Heart right ventricle (tissue), 16 donors: Measurements from ENCODE around the gene NR5A1. TPM values are rescaled to one million over a fixed set of nuclear protein-coding genes. Genes with fewer than 3 reads are reported as not detected.

ENCODE experiments used
- ATAC-seq, 8 donors: fragments of 200-7000 bp; cut with Tn5 transposase; one replicate each; pipeline ENCODE4 v1.9.1; 2020; ENCODE audit warnings: mild to moderate bottlenecking in 8 of 8, moderate library complexity in 8 of 8, moderate number of reproducible peaks in 1 of 8
- DNase-seq, 2 donors: peaks; one replicate each; pipeline ENCODE4 v3.0.0-alpha.2; 2020
- H3K27ac ChIP-seq, 10 donors: fragments of 200-600 bp; sonication (generic) in 2 of 10; one replicate each; pipeline versions ENCODE4 v1.5.0 to v1.8.0; 2020 to 2022; ENCODE audit warnings: mild to moderate bottlenecking in 3 of 10
- H3K27me3 ChIP-seq, 7 donors: fragments of 200-600 bp; one replicate each; pipeline ENCODE4 v1.8.0; 2021 to 2022; ENCODE audit warnings: mild to moderate bottlenecking in 2 of 7
- H3K36me3 ChIP-seq, 9 donors: fragments of 200-600 bp; sonication (generic) in 1 of 9; one replicate each; pipeline versions ENCODE4 v1.5.0 to v1.8.0; 2020 to 2022; ENCODE audit warnings: mild to moderate bottlenecking in 2 of 9
- H3K4me1 ChIP-seq, 9 donors: fragments of 200-600 bp; sonication (generic) in 1 of 9; one replicate each; pipeline versions ENCODE4 v1.5.0 to v1.8.0; 2020 to 2022; ENCODE audit warnings: mild to moderate bottlenecking in 4 of 9
- H3K4me3 ChIP-seq, 10 donors: fragments of 200-600 bp; sonication (generic) in 2 of 10; one replicate each; pipeline versions ENCODE4 v1.5.0 to v1.8.0; 2020 to 2022; ENCODE audit warnings: mild to moderate bottlenecking in 7 of 10, moderate library complexity in 2 of 10
- H3K9me3 ChIP-seq, 11 donors: fragments of 200-600 bp in 10 of 11; sonication (generic) in 2 of 11; one replicate each; pipeline versions ENCODE4 v1.5.0 to v1.8.0; 2013 to 2022; ENCODE audit warnings: mild to moderate bottlenecking in 2 of 11, control low read depth in 1 of 11, moderate library complexity in 1 of 11
- WGBS, 2 donors: extraction: QIAGEN DNeasy Blood & Tissue Kit; methylation state at CpG; one replicate each; pipeline ENCODE4 v1.1.7; 2013; ENCODE audit warnings: inconsistent platforms in 1 of 2; 5-methylcytosine and 5-hydroxymethylcytosine counted together
- intact Hi-C, 10 donors: fragments of 100-400 bp; cut with DNase I; formaldehyde crosslinking; loops; one replicate each; pipeline versions ENCODE4 v1.11.1 to v1.14.2; 2022
- polyA plus RNA-seq, 2 donors: library from polyadenylated mRNA; stranded (reverse); fragments of 200-250 nt; gene quantifications; one replicate each; pipeline ENCODE4 v1.2.3, GENCODE V29; 2013
- total RNA-seq, 10 donors: library from RNA; stranded (reverse); fragmentation: NEBNext Ultra II Directional in 3 of 10; extraction: Animal tissue kit (Norgen Biotek cat#: 25700) in 3 of 10; gene quantifications; one replicate each; pipeline versions ENCODE4 v1.2.1 to v1.2.4, GENCODE V29; 2021 to 2023
- TF ChIP-seq, protein P1 (sequence below), 9 donors: fragments of 200-600 bp; sonication (generic) in 2 of 9; IDR thresholded peaks; one replicate each; pipeline versions ENCODE4 v1.5.0 to v1.8.0; 2021 to 2022; ENCODE audit warnings: antibody characterized with exemption in 9 of 9, mild to moderate bottlenecking in 5 of 9, moderate library complexity in 1 of 9
- donor health status: Arrhythmogenic right ventricular cardiomyopathy.
- donor health status: ischemic (EF 13 %, LVEDD 7.1; RV severe dilation, severe dysfunction).
- donor health status: healthy with polysubstance abuse.
- donor health status: DM: no; HTN: yes; CAD: no.
- donor health status: DM: no; HTN: no; CAD: no.
- donor health status: ischemic (EF 25% LVEDD 6.9; RV normal size, moderate dysfunction).
- donor health status: ischemic (EF 25% LVEDD 5.7; RV mildly dilated, moderate dysfunction).
- donor health status: healthy.
- donor health status: DM: yes; HTN: yes; CAD: no.
- donor health status: Ischemic cardiomyopathy.
- donor health status: ischemic (EF 35%, LVEDD 5.7; RV mildly dilated, moderate dysfunction).
- donor health status: nonischemic (EF 11% LVEDD 7.7; RV severe dilation, severe dysfunction).
- donor health status: DM: yes; HTN: yes; CAD: no.
- donor health status: PGD.
- donor health status: ischemic (EF 29% LVEDD 5.4; RV normal size, mild dysfunction).
- donor health status: nonischemic (EF 23%, LVEDD 6.1; RV moderate dilation, normal function).

The NR5A1 gene
- total and polyA plus RNA-seq, 12 donors, result 0.01 to 0.15 TPM; not detected in 10

DNA sequence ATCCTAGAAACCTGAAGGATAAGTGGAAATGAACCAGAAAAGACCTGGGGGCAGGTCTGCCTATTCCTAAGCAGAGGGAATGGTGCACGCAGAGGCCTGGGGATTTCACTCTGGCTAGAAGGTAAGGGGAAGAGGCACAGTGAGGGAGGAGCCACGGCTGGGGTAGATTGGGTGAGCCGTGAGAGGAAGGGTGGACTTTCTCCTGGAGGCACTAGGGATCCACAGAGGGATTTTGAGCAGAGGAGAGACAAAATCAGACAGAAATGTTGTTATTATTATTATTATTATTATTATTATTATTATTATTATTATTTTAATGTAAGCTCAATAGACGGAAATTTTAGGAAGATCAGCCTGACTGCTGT, 59.9 kb downstream of the NR5A1 start:
- DNase-seq (no peak), ATAC-seq (no peak)
- H3K9me3 ChIP-seq, result no peaks in the 10 kb centered on the region
- peaks cover 0 to 25% (median 12%) of the 10 kb centered on the region in 9 donors for H3K4me1 ChIP-seq
- 65 to 66% methylated on average over 4 of the region's 4 CpGs for WGBS, 2 donors
- H3K36me3 ChIP-seq, result no peaks in the 10 kb centered on the region
- intact Hi-C loops, result no loop called here
- TF ChIP-seq, protein P1, sequence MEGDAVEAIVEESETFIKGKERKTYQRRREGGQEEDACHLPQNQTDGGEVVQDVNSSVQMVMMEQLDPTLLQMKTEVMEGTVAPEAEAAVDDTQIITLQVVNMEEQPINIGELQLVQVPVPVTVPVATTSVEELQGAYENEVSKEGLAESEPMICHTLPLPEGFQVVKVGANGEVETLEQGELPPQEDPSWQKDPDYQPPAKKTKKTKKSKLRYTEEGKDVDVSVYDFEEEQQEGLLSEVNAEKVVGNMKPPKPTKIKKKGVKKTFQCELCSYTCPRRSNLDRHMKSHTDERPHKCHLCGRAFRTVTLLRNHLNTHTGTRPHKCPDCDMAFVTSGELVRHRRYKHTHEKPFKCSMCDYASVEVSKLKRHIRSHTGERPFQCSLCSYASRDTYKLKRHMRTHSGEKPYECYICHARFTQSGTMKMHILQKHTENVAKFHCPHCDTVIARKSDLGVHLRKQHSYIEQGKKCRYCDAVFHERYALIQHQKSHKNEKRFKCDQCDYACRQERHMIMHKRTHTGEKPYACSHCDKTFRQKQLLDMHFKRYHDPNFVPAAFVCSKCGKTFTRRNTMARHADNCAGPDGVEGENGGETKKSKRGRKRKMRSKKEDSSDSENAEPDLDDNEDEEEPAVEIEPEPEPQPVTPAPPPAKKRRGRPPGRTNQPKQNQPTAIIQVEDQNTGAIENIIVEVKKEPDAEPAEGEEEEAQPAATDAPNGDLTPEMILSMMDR (IDR thresholded peaks at IDR 0.05), result no peak
- peak overlapping the region in 1 of 10 donors; percentile 37 for H3K27ac ChIP-seq
- H3K4me3 ChIP-seq, result no peak overlapping the region
- H3K27me3 ChIP-seq, result peaks cover 12 to 33% (median 31%) of the 10 kb centered on the region in 7 donors

DNA sequence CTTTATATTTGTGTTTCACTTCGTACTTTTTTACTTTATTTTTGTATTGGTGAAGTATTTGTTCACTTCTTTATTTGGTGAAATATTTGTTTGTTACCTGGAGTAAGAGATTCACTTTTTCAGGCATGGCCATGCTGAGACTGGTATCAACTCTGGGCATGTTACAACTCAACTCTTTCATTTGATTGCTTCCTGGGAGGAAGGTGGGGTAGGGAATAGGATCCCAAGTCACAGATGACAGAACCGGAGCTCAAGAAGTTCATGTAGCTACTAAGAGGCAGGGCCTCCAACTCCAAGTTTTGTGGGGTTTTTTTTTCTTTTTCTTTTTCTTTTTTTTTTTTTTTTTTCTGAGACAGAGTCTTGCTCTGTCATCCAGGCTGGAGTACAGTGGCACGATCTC, 63.0 kb downstream of the NR5A1 start:
- Histone ChIP-seq H3K27ac (no peak overlapping the region), H3K36me3 (no peaks in the 10 kb centered on the region), H3K27me3 (peaks cover 0 to 8% (median 3%) of the 10 kb centered on the region in 7 donors), H3K4me1 (peaks cover 0 to 15% (median 5%) of the 10 kb centered on the region in 9 donors), H3K4me3 (no peak overlapping the region), H3K9me3 (peaks cover 0 to 3% (median 0%) of the 10 kb centered on the region in 11 donors)
- TF ChIP-seq, protein P1 (IDR thresholded peaks at IDR 0.05), result no peak
- 89 to 90% methylated on average over 3 of the region's 3 CpGs for WGBS, 2 donors
- no peak for DNase-seq
- intact Hi-C loops, result no loop called here
- ATAC-seq, result no peak

DNA sequence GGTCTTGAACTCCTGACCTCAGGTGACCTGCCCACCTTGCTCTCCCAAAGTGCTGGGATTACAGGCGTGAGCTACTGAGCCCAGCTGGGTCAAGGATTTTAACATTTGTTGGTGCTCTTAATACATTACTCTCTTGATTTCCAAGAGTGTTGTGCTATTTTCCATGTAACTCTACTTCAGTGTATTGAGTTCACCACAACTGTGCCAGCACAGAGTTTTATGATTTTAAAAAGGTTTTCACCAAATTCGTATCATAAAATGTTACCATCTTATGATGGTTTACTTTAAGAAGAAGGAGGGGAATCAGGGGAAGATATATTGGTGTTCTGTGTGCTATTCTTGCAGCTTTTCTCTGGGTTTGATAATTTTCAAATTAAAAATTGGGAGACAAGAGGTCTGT, 63.6 kb downstream of the NR5A1 start:
- Histone ChIP-seq H3K9me3 (peaks cover 0 to 6% (median 0%) of the 10 kb centered on the region in 11 donors), H3K4me3 (no peak overlapping the region), H3K4me1 (peaks cover 0 to 12% (median 5%) of the 10 kb centered on the region in 9 donors), H3K27ac (no peak overlapping the region), H3K27me3 (peaks cover 0 to 6% (median 0%) of the 10 kb centered on the region in 7 donors), H3K36me3 (no peaks in the 10 kb centered on the region)
- DNase-seq (no peak), ATAC-seq (no peak)
- intact Hi-C loops, result no loop called here
- TF ChIP-seq, protein P1 (IDR thresholded peaks at IDR 0.05), result no peak
- WGBS, 2 donors, result 87 to 95% methylated on average over 2 of the region's 2 CpGs

DNA sequence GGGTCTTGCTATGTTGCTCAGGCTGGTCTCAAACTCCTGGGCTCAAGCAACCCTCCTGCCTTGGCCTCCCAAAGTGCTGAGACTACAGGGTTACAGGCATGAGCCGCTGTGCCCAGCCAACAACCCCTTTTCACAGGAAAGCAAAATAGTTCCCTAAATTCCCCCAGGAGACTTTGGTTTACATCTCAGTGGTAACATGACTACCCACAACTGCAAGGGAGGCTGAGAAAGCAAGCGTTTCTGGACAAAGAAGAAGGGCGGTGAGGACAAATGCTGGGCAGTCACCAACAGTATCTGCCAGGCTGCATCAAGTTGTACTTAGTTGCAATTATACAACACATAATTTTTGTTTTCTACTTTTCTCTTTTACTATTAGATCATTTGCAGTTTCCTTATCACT, 64.4 kb downstream of the NR5A1 start:
- DNase-seq (no peak), ATAC-seq (no peak)
- TF ChIP-seq, protein P1 (IDR thresholded peaks at IDR 0.05), result no peak
- Histone ChIP-seq H3K27me3 (peaks cover 0 to 8% (median 3%) of the 10 kb centered on the region in 7 donors), H3K36me3 (no peaks in the 10 kb centered on the region), H3K27ac (no peak overlapping the region), H3K4me1 (peaks cover 0 to 6% (median 0%) of the 10 kb centered on the region in 9 donors), H3K9me3 (peaks cover 0 to 6% (median 0%) of the 10 kb centered on the region in 11 donors), H3K4me3 (no peak overlapping the region)
- 82 to 88% methylated on average over 3 of the region's 3 CpGs for WGBS, 2 donors
- intact Hi-C loops, result no loop called here
